Stomach (tissue), 9 donors: ENCODE data around the gene CFAP74. TPM values are rescaled to one million over a fixed set of nuclear protein-coding genes. Genes with fewer than 3 reads are reported as not detected.
A peak's percentile ranks its signal among the peaks of the same experiment; 100 is the strongest.

Experiments used
- DNase-seq, 2 donors: peaks; one replicate each; pipeline versions ENCODE4 v3.0.0 to v3.0.0-alpha.2; 2013 to 2019
- H3K27ac ChIP-seq, 5 donors: fragments of 200-600 bp in 4 of 5; sonication (generic) in 4 of 5; one replicate each; pipeline ENCODE4 v1.5.1; 2013 to 2019; ENCODE audit warnings: mild to moderate bottlenecking in 1 of 5, moderate library complexity in 1 of 5
- H3K27me3 ChIP-seq, 3 donors: fragments of 200-600 bp; sonication (generic); one replicate each; pipeline ENCODE4 v1.5.1; 2017 to 2019; ENCODE audit warnings: mixed run types in 1 of 3
- H3K36me3 ChIP-seq, 4 donors: fragments of 200-600 bp; sonication (generic); 1 replicate in 3 of 4; 2 replicates in 1 of 4; pipeline ENCODE4 v1.5.1; 2016 to 2019
- H3K4me1 ChIP-seq, 4 donors: fragments of 200-600 bp; sonication (generic); one replicate each; pipeline ENCODE4 v1.5.1; 2016 to 2019
- H3K4me3 ChIP-seq, 4 donors: fragments of 200-600 bp; sonication (generic) in 3 of 4; one replicate each; pipeline ENCODE4 v1.5.1; 2016 to 2019; ENCODE audit warnings: mild to moderate bottlenecking in 1 of 4
- H3K9me3 ChIP-seq, 4 donors: fragments of 200-600 bp; sonication (generic); one replicate each; pipeline ENCODE4 v1.5.1; 2016 to 2019
- CTCF ChIP-seq, 7 experiments: fragments of 450-650 bp in 4 of 7; fragments of 200-600 bp in 3 of 7; sonication (generic) in 3 of 7; IDR thresholded peaks; one replicate each; pipeline ENCODE4 v1.5.1; 2016 to 2019; ENCODE audit warnings: antibody characterized with exemption in 7 of 7, control low read depth in 2 of 7, mild to moderate bottlenecking in 1 of 7
- EP300 ChIP-seq: sonication (generic); formaldehyde crosslinking; IDR thresholded peaks from one replicate; pipeline ENCODE4 v1.6.1; 2017; ENCODE audit warnings: antibody characterized with exemption
- POLR2A ChIP-seq, 4 donors: fragments of 450-650 bp; IDR thresholded peaks; one replicate each; pipeline ENCODE4 v1.6.1; 2016; ENCODE audit warnings: antibody characterized with exemption in 4 of 4, control low read depth in 2 of 4, mild to moderate bottlenecking in 1 of 4, moderate library complexity in 1 of 4
- POLR2AphosphoS5 ChIP-seq, 3 donors: sonication (generic); formaldehyde crosslinking; IDR thresholded peaks; one replicate each; pipeline ENCODE4 v1.6.1; 2016; ENCODE audit warnings: antibody characterized with exemption in 3 of 3
- WGBS, 5 donors: extraction: QIAGEN DNeasy Blood & Tissue Kit in 3 of 5; methylation state at CpG; one replicate each; pipeline versions ENCODE4 v1.1.5 to v1.1.7; 2013 to 2018; 5-methylcytosine and 5-hydroxymethylcytosine counted together
- intact Hi-C: fragments of 100-400 bp; cut with DNase I; formaldehyde crosslinking; loops from one replicate; pipeline ENCODE4 v1.15.1; 2023; ENCODE audit warnings: low total_unique reads
- polyA plus RNA-seq, 3 donors: library from polyadenylated mRNA; stranded (reverse); fragments of 200-250 nt; gene quantifications; one replicate each; pipeline ENCODE4 v1.2.3, GENCODE V29; 2013
- total RNA-seq, 5 donors: library from RNA; depleted of rRNA; stranded (reverse); fragments of >200 nt; gene quantifications; one replicate each; pipeline versions ENCODE4 v1.1.0 to v1.2.3, GENCODE V29; 2014 to 2016
- donor health status: healthy with polysubstance abuse.
- donor health status: Bipolar disorder and iron deficiency.
- donor health status: healthy.

The CFAP74 gene
- total and polyA plus RNA-seq, 8 donors: under 0.01 TPM; not detected in 7

GRCh38 chr1:1920608-1921458 lies 82.8 kb downstream of the CFAP74 start:
- peaks cover 0 to 4% (median 0%) of the 10 kb centered on the region in 3 donors for H3K27me3 ChIP-seq
- 75 to 89% (median 85%) methylated on average over 7 to 27 of the region's 27 CpGs for WGBS, 5 donors
- DNase-seq: peak in 1 of 2 donors; percentile 34
- H3K4me1 ChIP-seq: peaks cover 15 to 28% (median 25%) of the 10 kb centered on the region in 4 donors
- TF ChIP-seq POLR2AphosphoS5 (IDR thresholded peaks at IDR 0.05) (no peak), EP300 (no peak), POLR2A (IDR thresholded peaks at IDR 0.05) (no peak)
- H3K36me3 ChIP-seq: no peaks in the 10 kb centered on the region
- no peaks in the 10 kb centered on the region for H3K9me3 ChIP-seq
- peak overlapping the region in 2 of 5 donors; percentile 71 to 77 for H3K27ac ChIP-seq
- no peak overlapping the region for H3K4me3 ChIP-seq
- intact Hi-C loops: no loop called here

GRCh38 chr1:1920057-1920607 lies 83.5 kb downstream of the CFAP74 start:
- DNase-seq: peak in 1 of 2 donors; percentile 28
- peaks cover 18 to 35% (median 30%) of the 10 kb centered on the region in 4 donors for H3K4me1 ChIP-seq
- H3K4me3 ChIP-seq: peak overlapping the region in 2 of 4 donors; percentile 54 to 58
- peaks cover 0 to 4% (median 0%) of the 10 kb centered on the region in 3 donors for H3K27me3 ChIP-seq
- H3K36me3 ChIP-seq: no peaks in the 10 kb centered on the region
- peak overlapping the region; percentile 67 to 84 (median 74) for H3K27ac ChIP-seq
- no peaks in the 10 kb centered on the region for H3K9me3 ChIP-seq
- WGBS, 5 donors: 76 to 86% (median 83%) methylated on average over 2 to 6 of the region's 6 CpGs
- intact Hi-C loops: no loop called here
- TF ChIP-seq EP300 (no peak), POLR2AphosphoS5 (IDR thresholded peaks at IDR 0.05) (no peak), CTCF (IDR thresholded peaks at IDR 0.05) (no peak), POLR2A (IDR thresholded peaks at IDR 0.05) (no peak)

- peak; percentile 99 to 100 for DNase-seq
- intact Hi-C loops: no loop called here
- peak overlapping the region; percentile 71 to 84 (median 74) for H3K27ac ChIP-seq
- no peaks in the 10 kb centered on the region for H3K36me3 ChIP-seq
- H3K27me3 ChIP-seq: peaks cover 0 to 4% (median 0%) of the 10 kb centered on the region in 3 donors
- H3K4me1 ChIP-seq: peaks cover 18 to 35% (median 31%) of the 10 kb centered on the region in 4 donors
- TF ChIP-seq CTCF (IDR thresholded peaks at IDR 0.05) (no peak), POLR2AphosphoS5 (IDR thresholded peaks at IDR 0.05) (peak in 2 of 3 donors; percentile 37 to 75), EP300 (no peak)
- WGBS, 5 donors: 2 to 14% (median 7%) methylated on average over 23 to 62 of the region's 62 CpGs
- H3K9me3 ChIP-seq: no peaks in the 10 kb centered on the region
- peak overlapping the region; percentile 54 to 68 (median 58) for H3K4me3 ChIP-seq
Observed at GRCh38 chr1:1919304-1920056, 84.1 kb downstream of the CFAP74 start.

GRCh38 chr1:1918901-1919303 lies 84.7 kb downstream of the CFAP74 start, which contains the start of gene TMEM52:
Gene TMEM52, minus strand, starts transcription at chr1:1919279. Its CDS starts 14 bp downstream, at chr1:1919265.
- WGBS, 5 donors: 0 to 15% (median 1%) methylated on average over 4 to 44 of the region's 44 CpGs; no CpG with 5 or more reads in 1 of the 5 donors
- peak within 1 kb of the TSS; percentile 71 to 84 (median 74) for H3K27ac ChIP-seq
- no peak for DNase-seq
- TF ChIP-seq EP300 (no peak), CTCF (IDR thresholded peaks at IDR 0.05) (no peak), POLR2AphosphoS5 (IDR thresholded peaks at IDR 0.05) (peak in 1 of 3 donors; percentile 80), POLR2A (IDR thresholded peaks at IDR 0.05) (peak in 1 of 4 donors; percentile 50)
- no peaks in the 10 kb centered on the region for H3K9me3 ChIP-seq
- peak within 1 kb of the TSS; percentile 54 to 68 (median 58) for H3K4me3 ChIP-seq
- intact Hi-C loops: no loop called here
- peaks cover 18 to 35% (median 31%) of the 10 kb centered on the region in 4 donors for H3K4me1 ChIP-seq
- no peaks in the 10 kb centered on the region for H3K36me3 ChIP-seq
- H3K27me3 ChIP-seq: peaks cover 0 to 4% (median 0%) of the 10 kb centered on the region in 3 donors
